Measurements from ENCODE around the gene CKM.
"Not testable (repeated sequence)": the region's sequence is repeated elsewhere in the genome, so short reads cannot be mapped to it uniquely, and the experiment has no call there.

Gene CKM

DNA sequence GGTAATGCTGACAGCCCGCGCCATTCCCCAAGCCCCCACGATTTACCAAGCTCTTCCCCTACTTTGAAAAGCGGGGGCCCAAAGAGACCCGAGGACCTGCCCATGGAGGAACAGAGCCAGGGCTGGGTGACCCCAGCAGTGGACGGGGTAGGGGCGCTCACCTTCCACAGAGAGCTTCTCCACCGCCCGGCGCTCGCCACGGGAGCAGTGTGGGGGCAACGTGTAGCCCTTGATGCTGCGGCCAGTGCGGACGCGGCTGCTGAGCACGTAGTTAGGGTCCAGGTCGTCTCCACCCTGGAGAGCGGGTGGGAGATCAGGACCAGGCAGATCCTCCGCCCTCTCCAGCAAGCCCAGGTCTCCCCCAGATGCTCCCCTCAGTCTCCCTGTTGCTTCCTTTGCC lies 7.4 kb downstream of the CKM start:
- DNase-seq, result no peak

GRCh38 chr19:45314708-45315245 lies 7.9 kb downstream of the CKM start:
- no peak for DNase-seq

GRCh38 chr19:45312285-45312684 lies 10.4 kb downstream of the CKM start:
- not testable (repeated sequence) for DNase-seq

DNA sequence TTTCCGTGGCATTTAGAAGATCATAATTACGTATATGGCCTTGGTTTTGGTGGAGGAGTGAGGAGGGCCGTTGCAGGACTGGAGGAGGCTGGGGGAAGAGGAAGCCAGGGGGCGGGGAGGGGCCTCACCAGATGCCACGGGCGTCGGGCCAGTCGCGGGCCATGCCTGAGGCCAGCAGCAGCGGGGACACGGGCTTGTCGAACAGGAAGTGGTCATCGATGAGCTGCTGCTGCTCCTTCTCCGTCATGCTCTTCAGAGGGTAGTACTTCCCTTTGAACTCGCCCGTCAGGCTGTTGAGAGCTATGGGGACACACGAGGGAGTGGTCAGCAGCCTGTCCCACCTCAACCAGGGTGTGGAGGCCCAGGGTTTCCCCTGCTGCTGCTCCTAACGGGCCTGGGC lies 11.1 kb downstream of the CKM start:
- no peak for DNase-seq

DNA sequence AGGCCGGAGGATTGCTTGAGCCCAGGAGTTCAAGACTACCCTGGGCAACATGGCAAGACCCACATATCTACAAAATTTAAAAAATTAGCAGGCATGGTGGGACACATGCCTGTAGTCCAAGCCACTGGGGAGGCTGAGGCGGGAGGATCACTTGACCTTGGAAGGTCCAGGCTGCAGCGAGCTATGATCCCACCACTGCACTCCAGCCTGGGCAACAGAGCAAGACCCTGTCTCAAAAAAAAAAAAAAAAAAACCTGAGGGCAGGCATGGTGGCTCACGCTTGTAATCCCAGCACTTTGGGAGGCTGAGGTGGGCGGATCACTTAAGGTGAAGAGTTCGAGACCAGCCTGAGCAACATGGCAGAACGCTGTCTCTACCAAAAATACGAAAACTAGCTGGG lies 13.4 kb downstream of the CKM start:
- DNase-seq, result not testable (repeated sequence)

DNA sequence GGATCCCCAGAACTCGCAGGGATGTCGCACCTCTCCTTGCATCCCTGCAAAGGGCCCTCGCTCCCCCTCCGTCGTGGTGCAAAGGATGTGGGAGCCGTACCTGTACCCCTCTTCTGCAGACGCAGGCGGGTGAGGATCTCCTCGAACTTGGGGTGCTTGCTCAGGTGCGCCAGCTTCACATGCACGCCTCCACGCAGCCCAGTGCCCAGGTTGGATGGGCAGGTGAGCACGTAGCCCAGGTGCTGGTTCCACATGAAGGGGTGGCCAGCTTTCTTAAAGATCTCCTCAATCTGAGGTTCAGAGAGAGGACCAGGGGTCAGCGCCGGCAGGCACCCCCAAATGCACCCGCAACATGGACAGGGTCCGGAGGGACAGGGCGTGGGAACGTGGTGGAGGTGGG lies 15.3 kb downstream of the CKM start:
- no peak for DNase-seq

DNA sequence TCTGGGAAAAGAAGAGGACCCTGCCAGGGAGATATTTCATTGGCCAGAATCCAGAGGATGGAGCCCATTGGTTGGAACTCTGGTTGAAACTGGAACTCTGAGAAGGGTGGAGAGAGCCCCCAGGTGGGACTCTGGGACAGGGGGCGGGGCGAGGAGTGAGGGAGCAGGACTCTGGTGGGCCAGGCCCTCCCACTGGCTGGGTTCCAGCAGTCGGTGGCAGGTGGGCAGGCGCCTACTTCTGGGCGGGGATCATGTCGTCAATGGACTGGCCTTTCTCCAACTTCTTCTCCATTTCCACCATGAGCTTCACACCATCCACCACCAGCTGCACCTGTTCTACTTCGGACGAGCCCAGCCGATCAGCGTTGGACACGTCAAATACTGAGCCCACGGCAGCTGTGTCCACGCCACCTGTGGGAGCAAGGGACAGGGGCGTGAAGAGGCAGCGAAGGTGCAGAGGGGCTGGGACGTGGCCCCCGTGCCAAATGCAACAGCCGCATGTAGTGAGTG lies 16.1 kb downstream of the CKM start:
- no peak for DNase-seq

DNA sequence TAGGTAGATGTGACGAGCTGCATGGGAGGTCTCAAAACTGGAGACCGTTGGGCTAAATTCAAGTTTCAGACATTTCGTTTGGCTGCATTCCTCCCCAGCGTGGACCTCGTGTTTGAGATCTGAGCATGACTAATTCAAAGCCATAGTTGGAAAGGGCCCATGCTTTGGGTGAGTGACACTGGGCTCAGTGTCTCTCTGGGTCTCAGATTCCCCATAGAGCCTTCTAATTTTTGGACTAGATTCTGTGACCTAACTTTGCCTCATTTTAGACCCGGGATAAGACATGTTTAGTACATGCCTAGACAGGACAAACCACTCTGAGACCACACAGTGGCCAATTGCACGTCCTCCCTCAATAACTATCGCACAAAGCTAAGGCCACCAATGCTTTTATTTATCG lies 16.6 kb downstream of the CKM start:
- no peak for DNase-seq

GRCh38 chr19:45305421-45305820 lies 17.3 kb downstream of the CKM start:
- no peak for DNase-seq

DNA sequence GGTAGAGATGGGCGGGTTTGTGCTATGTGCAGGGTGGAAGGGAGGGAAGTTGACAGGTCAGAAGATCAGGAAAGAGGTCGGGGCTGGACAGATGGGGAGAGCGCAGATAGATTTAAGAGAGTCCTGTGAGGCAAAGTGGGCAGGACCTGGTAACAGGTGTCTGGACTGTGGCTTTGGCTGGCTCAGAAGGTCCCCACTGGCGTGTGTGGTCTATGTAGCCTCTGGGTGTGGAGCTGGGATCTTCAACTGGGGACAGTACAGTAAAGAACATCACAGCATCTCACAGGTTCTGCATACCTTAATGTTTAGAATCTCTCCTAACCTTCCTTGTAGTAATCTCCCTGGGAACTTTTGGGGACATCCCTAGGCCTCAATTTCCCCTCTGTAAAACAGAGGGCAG lies 17.7 kb downstream of the CKM start:
- DNase-seq, result no peak

DNA sequence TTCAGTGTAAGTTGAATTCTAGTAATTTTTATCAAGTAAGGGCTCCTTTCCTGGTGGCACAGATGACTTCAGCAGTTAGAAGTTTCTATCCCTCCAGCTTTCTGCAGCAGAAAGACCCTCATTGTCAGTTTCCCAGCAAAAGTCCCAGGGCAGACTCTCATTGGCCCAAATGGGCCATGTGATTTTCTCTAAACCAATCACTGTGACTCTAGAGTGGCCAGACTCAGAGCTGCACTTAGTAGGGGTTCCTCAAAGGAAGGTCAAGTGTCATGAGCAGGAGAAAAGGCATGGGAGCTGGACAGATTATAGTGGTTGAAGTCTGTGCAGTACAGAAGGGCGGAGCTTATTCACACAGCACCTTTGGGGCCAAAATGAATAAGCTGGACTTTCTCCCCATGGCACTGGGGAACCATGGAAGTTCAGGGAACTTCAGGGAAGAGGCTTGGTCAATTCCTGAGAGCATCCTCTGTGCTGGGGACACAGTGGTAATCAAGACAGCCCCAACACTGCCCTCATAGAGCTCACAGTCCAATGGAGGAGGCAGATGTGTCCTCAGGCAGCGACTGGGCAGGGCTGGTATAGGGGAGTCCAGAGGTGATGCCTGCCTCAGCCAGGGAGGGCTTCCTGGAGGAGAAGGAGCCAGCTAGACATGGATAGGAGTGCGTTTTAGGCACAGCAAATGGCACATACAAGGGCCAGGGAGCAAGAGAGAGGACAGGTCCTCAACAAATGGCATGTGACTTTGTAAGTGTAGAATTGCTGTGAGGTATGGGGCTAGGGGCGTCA lies 18.3 kb downstream of the CKM start:
- no peak for DNase-seq

DNA sequence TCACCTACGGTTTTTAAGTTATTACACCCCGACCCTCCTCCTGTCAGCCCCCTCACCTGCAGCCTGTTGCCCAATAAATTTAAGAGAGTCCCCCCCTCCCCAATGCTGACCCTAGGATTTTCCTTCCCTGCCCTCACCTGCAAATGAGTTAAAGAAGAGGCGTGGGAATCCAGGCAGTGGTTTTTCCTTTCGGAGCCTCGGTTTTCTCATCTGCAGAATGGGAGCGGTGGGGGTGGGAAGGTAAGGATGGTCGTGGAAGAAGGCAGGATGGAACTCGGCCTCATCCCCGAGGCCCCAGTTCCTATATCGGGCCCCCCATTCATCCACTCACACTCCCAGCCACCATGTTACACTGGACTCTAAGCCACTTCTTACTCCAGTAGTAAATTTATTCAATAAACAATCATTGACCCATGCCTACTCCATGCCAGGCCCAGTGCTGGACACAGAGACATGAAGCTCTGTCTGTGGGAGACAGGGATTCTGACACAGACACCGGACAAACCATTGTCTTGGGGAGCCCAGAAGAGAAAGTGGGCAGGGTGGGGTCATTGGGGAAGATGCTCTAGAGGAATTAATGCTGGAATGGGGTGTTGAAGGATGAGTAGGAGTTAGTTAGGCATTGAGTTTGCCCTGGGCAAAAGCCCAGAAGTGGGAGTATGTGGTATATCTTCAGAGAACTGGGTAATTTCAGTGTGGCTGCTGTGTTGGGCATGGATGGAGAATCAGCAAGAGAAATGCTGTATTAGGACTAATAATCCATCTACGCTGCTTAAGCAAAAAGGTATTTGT lies 19.2 kb downstream of the CKM start:
- DNase-seq, result no peak

DNA sequence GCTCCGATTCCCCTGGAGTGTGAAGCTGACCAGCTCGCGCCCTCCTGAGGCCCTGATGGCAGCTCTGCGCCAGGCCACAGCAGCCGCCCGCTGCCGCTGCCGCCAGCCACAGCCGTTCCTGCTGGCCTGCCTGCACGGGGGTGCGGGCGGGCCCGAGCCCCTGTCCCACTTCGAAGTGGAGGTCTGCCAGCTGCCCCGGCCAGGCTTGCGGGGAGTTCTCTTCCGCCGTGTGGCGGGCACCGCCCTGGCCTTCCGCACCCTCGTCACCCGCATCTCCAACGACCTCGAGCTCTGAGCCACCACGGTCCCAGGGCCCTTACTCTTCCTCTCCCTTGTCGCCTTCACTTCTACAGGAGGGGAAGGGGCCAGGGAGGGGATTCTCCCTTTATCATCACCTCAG lies 20.3 kb downstream of the CKM start:
- no peak for DNase-seq

DNA sequence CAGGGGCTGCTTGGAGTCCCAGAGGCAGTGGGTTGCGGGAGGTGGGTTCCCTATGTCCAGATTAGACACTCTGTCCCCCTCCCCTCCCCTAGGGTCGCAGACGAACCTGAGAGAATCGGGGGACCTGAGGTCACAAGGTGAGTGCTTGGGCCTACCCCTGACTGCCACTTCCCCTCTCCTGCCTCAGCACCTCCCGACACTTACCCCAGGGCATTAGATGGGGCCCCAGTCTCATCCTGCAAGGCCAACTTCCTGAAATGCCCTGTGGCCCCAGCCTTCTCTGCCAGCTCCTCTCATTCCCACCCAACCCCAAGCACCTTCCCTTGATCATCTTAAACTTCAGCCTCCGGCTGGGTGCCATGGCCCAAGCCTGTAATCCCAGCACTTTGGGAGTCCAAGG lies 23.0 kb downstream of the CKM start:
- no peak for DNase-seq

- no peak for DNase-seq
Observed at GRCh38 chr19:45298264-45298663, 24.4 kb downstream of the CKM start.

DNA sequence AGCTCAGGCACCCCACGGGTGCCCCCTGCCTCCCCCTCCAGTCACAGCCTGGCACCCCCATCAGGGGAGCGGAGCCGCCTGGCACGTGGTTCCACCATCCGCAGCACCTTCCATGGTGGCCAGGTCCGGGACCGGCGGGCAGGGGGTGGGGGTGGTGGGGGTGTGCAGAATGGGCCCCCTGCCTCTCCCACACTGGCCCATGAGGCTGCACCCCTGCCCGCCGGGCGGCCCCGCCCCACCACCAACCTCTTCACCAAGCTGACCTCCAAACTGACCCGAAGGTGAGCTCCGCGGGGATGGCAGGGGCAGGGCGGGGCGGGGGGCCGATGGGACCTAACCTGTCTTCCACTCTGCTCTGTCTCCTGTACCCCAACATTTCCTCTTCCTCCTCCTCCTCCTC lies 25.0 kb downstream of the CKM start:
- no peak for DNase-seq

DNA sequence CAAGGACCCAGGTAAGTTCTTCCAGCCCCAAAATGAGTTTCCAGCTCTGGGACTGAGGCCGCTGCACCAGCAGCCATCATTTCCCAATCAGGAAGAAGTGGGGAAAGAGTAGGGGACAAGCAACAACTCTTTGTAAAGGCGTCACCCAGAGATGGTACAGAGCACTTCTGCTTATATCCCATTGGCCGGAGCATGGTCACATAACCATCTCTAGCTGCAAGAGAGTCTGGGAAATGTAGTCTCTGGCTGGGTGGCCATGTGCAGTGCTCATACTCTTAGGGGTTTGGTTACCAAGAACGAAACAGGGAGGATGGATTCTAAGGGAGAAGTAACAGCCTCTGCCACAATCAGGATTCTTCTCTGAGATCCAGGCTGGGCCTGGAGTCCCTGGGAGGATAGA lies 26.3 kb downstream of the CKM start:
- peak; percentile 9 for DNase-seq

- no peak for DNase-seq
Observed at GRCh38 chr19:45295873-45296272, 26.8 kb downstream of the CKM start.

GRCh38 chr19:45294291-45295029 lies 28.2 kb downstream of the CKM start:
- DNase-seq, result no peak

DNA sequence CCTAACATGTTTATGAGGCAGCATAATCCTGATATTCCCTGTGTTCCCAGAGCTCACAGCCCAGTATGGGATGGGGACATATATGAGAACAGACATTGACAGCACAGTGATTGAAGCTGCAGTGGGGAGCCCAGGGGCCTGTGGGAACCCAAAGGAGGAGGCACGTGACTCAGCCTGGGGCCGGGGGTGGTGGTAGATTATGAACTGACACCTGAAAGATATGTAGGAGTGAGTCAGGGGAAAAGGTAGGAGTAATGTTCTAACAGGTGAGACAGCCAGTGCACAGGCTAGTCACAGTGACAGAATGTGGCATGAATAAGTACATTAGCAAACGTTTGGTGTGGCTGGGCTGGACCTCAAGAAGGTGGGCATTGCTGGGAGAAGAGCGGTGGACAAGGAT lies 29.0 kb downstream of the CKM start:
- no peak for DNase-seq

DNA sequence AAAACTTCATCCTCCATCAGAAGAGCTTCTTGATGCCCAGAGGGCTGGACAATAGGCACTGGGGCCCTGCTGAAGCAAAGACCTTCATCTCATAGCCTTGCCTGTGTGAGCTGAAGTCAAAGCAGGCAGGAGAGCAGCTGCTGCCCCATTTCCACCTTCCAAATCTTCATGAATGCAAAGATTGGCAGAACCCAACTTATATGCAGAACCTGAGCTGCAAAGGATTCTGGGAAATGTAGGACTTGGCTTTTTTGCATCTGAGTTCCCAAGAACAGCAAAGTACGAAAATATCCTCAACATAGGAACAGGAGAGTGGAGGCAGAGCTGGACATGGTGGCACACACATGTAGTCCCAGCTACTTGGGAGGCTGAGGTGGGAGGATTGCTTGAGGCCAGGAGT lies 30.8 kb downstream of the CKM start:
- no peak for DNase-seq

DNA sequence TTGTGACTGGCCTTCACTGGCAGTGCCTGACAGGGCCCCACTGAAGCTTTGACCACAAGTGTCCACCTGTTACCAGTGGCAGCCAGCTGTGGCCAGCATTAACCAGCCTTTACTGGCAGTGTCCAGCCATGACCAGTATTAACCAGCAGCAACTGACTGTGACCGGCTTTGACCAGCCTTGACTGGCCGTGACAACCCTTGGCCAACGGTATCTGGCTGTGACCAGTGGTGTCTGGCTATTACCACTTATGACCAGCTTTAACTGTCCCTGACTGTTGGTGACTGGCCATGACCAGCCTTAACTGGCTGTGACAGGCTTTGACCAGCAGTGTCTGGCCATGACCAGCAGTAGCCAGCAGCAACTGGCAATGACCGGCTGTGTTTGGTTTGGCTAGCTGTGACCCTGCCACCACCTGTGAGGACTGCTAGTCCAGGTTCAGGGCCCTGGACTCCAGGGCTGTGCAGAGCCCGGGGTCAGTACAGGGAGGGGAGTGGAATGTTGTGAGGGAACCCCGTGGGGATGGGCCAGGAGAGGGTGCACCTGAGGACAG lies 32.2 kb downstream of the CKM start:
- DNase-seq, result no peak

DNA sequence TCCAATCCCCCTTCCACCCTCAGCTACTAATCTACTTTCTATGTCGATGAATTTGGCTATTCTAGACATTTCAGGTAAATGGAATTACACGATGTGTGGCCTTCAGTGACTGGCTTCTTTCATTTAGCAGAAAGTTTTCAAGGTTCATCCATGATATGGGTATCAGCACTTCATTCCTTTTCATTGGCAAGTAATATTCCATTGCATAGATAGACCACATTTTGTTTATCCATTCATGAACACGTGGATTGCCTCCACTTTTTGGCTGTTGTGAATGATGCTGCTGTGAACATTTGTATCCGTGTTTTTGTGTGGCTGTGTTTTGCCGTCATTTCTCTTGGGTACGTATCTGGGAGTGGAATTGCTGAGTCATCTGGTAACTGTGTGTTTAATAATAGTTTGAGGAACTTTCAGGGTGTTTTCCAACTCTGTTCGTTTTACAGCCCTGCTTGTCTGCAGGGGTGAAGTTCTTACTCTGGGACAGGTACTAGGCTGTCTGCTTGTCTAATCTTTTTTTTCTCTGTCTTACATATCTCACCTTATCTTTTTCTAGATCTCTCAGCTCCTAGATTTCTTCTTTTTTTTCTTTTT lies 39.1 kb downstream of the CKM start:
- DNase-seq, result no peak
